COLO668 (cell line): Measurements from ENCODE around the gene BICDL1.
"Not testable (repeated sequence)": the region's sequence is repeated elsewhere in the genome, so short reads cannot be mapped to it uniquely, and the experiment has no call there.

Experiments
- DNase-seq: peaks from one replicate; lab custom pipeline; 2025; ENCODE audit not compliant: unreplicated experiment; lab: John Stamatoyannopoulos, UW

BICDL1 gene

DNA sequence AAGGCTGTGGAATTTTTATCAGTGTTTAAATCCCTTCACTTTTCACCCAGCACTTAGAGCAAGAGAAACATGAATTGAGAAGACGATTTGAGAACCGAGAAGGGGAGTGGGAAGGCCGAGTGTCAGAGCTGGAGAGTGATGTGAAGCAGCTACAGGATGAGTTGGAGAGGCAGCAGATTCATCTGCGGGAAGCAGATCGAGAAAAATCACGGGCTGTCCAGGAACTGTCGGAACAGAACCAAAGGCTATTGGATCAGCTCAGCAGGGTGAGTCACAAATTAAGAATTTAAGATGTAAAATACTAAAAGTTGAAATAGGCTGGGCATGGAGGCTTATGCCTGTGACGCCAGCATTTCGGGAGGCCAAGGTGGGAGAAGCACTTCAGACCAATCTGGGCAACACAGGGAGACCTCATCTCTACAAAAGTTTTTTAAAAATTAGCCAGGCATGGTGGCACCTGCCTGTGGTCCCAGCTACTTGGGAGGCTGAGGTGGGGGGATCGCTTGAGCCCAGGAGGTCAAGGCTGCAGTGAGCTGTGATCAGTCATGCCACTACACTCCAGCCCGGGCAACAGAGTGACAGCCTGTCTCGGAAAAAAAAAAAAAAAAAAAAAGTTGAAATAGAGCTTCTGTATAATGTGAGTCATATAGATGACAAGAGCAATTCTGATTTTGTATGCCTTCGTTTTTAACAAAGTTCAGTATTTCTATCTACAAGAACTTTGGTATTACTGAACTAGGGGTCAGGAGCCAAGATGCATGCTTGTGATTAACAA is 9.6 kb downstream of the BICDL1 start:
- no peak for DNase-seq

DNA sequence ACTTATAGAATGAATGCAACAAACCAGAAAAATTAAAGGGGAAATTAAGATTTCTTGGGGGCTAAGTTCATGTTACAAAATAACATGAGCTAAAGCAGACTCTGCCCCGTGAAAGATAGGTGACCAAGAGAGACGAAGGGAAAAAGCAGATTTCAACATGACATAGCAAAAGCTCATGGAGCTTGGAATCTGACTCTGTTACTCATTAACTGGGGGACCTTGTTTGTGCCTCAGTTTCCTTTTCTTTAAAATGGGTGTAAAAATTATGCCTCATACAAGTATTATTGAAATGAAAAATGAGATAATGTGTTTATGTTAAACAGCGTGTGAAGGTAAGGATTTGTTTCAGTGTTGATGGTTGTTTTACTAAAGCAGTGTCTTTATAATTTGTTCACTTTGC is 11.5 kb downstream of the BICDL1 start:
- no peak for DNase-seq

DNA sequence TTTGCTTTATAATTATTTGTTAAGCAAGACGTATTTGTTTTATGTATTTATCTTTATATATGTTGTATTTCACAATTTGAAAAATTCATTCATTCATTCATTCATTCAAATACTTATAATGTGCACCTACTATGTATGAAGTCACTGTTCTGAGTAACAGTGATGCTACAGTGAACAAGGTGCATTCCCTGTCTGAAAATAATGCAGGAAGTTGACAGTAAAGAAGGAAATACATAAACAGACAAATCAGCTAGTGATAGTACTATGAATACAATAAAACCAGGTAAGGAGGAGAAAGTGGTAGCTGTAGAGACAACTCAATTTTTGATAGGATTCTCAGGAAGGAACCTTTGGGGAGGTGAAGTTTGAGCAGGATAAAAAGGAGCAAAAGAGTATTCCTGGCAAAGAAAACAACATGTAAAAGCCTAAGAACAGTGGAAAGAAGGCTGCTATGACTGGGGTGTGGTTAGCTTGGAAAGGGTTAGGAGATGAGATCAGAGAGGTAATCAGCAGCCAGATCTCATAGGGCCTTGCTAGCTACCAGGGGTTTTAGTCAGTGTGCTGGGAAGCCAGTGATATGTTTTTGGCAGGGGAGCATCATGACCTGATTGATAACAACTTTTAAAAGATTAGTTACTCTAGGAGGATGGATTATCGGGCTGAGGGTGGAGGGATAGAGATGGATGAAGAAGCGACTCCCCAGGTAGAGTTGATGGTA is 17.4 kb downstream of the BICDL1 start:
- DNase-seq = no peak

DNA sequence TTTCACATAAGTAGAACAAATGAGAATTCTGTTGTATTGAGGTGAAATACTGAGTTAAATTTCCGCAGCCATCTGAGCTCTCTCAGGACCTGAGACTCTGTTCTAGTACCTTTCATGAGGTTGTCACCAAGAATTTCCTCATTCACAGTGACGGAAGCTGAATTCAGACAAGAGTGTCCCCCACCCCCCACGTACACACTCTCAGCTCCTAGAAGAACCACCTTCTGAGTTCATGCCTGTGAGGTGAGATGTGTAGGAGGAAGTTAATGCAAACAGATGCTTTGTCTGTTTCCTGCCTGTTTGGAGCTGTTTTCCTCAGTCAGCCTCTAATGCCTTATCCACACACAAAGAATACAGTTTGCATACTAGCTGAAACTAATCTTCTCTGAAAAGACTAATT is 18.2 kb downstream of the BICDL1 start:
- DNase-seq = no peak

DNA sequence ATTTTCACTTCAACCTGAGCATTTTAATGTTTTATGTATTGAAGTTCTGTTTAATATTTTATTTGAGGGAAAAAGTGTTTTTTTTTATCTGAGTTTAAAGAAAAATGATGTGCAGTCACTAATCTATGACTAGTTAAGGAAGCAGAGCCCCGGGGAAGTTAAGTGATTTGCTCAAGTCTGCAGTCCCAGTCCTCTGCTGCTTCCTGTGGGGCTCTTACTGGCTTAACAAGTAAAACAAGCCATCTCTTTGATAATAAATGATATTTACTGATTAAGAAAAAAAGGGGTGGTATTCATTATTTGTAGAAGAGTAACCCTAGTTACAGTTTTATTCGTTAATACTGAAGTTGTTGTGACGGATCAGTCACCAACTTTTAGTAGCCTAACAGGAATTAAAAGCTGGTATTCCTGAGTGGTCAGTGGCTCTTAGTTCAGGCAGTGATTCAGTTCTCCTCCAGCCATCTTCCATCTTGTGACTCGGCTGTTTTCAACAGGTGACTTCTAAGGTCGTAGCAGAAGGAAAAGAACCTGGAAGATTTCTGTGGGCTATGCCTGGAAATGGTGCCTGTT is 21.7 kb downstream of the BICDL1 start:
- no peak for DNase-seq

DNA sequence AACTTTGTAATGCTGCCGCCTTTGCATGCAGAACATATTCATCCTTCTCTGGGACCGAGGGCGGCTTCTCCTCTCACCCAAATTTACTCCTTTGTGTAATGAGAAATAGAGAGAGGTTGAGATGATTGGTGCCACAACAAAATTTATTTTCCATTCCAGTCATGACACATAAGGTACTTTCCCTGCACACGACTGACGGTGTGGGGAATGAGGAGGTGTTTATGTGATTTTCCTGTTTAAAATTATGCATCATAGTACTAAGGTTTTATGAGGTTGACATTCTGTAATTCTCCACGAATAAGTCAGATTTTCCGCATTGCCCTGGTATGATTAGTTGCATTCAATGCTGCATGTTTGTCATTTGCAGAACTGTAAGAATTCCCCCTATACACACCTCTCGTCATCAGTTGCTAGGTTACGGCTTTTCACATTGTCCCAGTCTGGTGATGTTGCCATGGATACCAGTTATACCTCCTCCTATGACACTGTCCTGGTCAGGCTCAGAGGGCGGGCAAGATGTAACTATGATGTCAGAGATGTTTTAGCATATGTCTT is 23.1 kb downstream of the BICDL1 start:
- DNase-seq = no peak

DNA sequence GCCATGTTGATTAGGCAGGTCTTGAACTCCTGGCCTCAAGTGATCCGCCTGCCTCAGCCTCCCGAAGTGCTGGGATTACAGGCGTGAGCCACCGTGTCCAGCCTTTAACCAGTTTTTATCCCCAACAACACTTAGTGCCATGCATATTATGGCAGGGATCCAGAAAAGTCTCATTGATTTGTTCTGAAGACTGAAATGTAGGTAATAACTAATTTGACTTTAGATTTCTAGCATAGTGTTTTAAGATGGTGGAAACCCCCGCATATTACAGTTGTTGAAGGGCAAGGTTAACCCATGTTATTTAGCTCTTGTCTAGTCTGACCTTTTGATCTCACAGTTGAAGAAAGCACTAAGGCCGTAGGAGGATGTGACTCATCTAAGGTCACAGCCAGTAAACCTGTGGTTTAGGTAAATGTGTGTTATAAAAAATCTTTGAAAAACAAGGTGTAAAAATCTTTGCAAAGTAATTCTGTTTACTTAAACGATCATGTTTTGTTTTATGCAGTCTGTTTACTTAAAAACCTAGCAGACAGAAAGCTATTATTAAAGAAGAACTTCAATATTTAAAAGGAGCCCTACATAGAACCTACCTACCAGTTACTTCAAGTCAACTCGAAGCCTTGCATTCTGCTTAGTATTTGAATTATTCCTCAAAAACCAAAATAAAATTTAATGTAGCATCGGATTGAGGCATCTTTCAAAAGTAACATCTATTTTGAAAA is 24.8 kb downstream of the BICDL1 start:
- no peak for DNase-seq

DNA sequence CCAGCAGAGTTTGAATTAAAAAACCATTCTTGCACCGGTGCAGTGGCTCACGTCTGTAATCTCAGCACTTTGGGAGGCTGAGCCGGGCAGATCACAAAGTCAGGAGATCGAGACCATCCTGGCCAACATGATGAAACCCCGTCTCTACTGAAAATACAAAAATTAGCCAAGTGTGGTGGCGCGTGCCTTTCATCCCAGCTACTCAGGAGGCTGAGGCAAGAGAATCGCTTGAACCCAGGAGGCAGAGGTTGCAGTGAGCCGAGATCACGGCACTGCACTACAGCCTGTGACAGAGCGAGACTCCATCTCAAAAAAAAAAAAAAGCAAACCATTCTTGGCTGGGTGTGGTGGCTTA is 25.3 kb downstream of the BICDL1 start:
- DNase-seq = not testable (repeated sequence)

DNA sequence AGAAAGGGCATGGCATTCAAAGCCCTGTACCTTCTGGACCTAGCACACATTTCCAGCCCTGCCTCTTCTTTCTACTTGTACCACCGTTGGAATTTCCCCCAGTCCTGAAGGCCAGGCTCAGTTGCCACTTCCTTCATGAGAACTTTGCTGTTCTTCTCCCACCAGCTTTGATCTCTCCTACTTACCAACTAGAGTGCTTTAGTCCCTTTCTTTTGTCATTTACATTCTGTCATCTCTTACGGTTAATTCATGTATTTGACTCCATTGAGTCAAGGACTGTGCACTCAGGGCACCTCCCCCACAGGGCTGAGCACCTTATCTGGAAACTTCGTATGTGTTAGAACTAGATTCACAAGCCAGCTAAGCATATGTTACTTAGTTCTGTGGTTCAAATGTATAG is 26.3 kb downstream of the BICDL1 start:
- DNase-seq = no peak

DNA sequence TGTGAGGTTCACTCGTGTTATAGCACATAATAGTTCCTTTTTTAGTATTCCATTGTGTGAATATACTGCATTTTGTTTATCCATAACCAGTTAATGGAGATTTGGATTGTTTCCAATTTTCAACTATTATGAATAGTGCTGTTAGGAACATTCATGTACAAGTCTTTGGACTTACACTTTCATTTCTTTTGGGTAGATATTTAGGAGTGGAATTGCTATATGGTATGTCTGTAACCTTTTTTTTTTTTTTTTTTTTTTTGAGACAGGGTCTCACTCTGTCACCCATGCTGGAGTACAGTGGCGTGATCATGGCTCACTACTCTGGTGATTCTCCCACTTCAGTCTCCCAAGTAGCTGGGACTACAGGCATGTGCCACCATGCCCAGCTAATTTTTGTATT is 27.2 kb downstream of the BICDL1 start:
- DNase-seq = not testable (repeated sequence)

DNA sequence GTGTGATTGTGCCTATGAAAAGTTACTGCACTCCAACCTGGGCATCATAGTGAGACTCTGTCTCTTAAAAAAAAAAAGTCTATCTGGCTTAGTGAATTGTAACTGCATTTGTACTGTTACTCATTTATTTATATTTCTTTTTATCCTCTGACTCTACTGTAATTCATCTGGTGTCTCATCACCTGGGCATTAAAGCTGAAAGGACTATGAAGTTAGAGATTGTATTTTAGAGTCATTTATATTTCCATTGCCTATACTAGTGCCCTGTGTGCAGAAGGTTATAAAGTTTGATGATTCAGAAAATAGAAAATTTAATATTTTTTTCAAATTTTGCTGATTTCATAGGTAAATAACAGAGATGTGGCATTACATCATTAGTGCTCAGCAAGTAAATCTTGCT is 30.2 kb downstream of the BICDL1 start:
- no peak for DNase-seq

DNA sequence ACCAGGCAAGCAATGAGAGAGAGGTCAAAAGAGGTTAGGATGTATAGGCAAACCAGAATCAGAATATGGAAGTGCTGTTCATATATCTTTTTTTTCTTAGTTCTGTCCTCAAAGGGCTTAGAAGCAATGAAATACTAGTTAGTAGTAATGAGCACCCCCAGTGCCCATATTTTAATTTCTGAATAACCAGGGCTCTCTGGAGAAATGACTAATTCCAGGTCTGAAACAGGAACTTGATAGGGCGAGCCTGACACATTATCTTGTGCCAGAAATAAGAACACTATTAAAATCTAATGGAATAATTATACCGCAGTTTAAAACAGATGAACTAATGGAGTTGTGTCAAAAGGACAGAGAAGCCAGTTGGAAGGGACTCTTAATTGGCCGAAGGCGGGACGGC is 30.9 kb downstream of the BICDL1 start:
- DNase-seq = no peak

DNA sequence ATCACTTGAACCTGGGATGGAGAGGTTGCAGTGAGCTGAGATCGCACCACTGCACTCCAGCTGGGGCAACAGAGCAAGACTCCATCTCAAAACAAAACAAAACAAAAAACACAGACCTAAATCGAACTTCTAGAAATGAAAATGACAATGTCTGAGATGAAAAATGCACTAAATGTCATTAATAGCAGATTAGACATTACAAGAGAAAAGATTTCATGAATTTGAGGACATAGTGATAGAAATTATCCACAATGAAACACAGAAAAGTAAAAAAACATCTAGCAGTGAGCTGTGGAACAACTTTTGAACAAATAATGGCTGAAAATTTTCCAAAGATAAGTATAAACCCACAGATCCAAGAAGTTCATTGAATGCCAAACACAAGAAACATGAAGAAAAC is 35.2 kb downstream of the BICDL1 start:
- DNase-seq = no peak

DNA sequence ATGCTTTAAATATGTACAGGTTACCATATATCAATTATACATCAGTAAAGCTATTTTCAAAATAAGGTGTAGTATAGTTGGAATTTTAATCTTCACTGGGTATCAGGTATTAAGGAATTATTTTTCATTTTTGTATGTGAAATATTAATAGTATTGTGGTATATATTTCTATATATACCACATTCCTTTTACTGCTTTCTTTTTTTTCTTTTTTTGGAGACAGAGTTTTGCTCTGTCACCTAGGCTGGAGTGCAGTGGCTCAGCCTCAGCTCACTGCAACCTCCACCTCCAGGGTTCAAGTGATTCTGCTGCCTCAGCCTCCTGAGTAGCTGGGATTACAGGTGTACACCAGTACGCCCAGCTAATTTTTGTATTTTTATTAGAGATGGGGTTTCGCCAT is 36.6 kb downstream of the BICDL1 start:
- DNase-seq = no peak

DNA sequence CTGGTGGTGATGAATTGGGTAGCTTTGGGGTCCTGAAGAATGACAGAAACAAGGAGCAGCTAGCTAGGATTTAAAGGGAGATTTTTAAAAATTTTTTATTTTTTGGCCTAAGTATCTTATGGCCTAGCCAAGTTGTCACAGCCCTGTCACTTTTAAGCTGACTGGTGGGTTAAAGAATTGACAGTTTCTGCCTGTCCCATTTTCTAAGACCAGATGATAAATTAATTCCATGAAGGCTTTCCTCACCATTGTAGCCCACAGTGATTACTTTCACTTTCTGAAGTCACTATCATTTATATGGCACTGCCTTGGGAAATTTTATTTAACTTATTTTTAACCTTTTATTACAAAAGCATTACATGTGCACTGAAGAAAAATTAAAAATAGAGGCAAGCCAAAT is 43.2 kb downstream of the BICDL1 start:
- DNase-seq = no peak

DNA sequence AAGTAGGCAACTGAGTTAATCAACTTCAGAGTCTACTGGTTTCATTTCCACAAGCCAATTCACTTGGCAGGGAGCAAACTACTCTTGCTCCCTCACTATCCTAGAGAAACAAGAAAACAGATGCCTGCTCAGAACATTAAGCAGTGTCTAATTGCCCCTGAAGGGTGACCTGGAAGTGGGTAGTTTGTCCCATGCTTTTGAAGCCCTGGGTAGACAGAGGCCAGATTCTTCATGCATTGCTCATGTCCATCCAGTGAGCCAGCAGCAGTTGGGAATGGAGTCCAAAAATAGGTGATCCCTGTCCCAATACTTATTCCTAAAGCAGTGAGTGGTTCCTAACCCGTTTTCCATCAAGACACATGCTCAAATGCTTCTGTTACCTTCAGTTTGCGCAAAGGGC is 48.8 kb downstream of the BICDL1 start:
- DNase-seq = no peak

DNA sequence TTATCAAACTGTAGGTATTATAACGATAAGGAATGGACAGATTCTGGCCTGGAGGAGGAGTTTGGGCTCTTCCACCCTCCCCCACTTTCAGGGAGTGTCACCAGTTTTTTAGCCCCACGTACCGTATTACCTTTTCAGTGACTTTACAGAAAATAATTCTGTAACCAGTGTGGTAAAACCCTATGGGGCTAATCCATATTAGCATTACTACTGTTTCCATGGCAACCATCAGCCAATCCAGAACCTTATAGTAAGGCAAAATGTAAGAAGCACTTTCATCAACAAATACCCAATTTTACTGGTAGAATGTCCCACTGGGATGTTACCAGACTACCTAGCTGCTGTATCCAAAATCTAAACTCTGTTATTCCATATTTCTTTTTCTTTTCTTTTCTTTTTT is 50.7 kb downstream of the BICDL1 start:
- no peak for DNase-seq

DNA sequence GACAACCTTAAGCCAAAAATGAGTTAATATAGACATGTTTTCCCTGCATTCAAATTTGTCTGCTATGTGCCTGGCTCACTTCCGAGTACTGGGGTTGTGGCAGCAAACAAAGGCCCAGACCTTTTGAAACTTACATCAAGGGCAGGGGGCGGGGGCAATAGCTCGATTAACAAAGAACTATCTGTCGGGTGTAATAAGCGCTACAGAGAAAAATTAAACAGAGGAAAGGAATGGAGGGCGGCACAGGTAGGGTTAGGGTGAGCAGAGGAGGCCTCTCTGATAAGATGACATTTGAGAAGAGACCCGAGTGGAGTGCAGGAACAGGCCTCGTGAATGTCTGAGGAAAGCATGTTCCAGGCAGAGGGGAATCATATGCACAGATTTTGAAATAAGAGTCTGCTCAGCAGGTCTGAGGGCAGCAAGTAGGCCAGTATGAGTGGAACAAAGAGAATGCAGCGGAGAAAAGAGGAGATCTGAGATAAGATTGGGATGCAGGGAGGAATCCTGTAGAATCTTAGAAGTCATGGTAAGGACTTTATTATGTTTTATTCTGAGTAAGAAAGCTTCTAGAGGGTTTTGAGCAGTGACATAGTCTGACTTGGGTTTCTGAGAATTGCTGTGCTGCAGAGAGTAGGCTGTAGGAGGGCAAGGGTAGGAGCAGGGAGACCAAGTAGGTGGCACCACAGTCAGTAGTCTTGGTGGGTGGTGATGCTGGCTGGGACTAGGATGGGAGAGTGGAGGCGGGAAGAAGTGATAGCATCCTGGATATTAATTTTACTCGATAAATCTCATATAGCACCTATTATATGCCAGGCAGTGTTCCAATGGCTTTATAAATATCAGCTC is 52.6 kb downstream of the BICDL1 start:
- no peak for DNase-seq

DNA sequence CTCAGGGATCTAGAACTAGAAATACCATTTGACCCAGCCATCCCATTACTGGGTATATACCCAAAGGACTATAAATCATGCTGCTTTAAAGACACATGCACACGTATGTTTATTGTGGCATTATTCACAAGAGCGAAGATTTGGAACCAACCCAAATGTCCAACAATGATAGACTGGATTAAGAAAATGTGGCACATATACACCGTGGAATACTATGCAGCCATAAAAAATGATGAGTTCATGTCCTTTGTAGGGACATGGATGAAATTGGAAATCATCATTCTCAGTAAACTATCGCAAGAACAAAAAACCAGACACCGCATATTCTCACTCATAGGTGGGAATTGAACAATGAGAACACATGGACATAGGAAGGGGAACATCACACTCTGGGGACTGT is 56.3 kb downstream of the BICDL1 start:
- not testable (repeated sequence) for DNase-seq

DNA sequence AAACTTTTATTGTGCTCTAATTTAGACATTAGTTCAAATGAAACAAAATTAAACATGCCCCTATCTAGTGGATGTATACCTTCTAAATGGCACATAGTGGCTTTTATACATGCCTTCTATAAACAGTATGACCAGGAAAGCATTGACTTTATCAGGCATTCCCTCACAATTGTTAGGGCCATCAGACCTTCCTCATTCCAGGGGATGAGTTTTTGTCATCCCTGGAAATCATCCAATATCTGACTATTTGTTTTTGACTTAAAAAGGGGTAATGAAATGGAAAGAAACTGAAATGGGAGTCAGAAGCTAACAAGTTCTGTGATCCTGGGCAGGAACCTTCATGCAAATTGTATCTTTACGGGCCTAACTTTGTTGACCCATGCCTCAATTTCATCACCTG is 58.0 kb downstream of the BICDL1 start:
- DNase-seq = no peak

DNA sequence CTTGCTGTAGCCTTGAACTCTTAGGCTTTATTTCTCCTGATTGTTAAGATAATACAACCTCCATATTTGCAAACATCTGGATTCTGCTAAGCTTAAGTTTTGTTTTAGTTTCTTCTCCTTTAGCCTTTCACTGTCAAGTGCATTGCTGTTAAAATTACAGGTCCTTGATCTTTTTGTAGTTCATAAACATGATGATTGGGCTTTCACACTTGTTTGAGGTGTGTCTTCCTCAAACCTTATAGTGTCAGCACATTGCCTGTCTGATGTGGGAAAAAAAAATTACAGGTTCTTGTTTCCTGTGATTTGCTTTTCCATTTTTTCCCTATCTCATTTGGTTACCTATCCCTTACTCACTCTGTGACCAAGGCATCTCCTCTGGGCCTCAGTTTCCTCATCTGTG is 59.2 kb downstream of the BICDL1 start:
- DNase-seq = no peak
